ENCODE measurements around the gene KLRG1. TPM values are rescaled to one million over a fixed set of nuclear protein-coding genes. Genes with fewer than 3 reads are reported as not detected.

The KLRG1 gene
- total and polyA plus RNA-seq, 5 donors from 2014 or later, result 4.8 to 22.2 (median 16.5) TPM

DNA sequence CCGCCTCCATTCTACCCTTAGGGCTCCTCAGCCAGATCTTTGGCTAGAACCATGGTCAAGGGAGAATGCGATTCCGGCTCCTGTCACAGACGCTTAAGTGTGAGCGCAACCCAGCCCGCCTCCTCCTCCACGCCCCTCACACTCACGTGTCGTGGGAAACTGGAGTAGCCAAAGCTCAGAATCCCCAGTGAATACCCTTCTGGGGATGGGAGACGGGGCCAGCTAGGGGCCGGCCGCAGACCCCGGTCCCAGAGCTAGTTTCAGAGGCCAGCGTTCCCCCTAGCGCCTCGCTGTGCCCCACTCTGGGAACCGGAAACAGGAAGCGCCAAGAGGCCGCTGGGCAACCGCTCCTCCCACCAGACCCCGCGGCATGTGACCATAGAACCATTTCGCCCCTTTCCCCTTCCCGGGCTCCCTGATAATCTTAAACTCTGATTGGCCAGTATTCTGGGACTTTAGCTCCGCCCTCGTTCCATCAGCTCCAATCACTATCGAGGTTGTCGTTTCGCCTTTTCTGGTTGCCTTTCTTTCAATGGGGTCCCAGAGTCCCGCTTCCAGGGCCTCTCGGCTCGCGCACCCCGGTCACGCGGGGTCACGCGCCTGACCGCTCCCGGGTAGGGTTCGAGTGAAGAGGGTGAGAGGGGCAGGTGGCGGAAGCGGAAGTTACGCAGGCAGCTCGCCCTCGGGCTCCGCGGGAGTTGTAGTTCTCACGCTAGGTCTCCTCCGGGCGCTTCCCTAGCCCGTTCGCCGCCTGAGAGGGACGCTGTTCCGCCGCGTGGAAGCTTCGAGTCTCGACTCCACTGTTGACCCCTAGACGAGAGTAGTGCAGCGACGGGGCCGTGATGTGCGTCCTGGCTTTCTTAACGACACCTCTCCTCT, 39.8 kb upstream of the KLRG1 start, which contains the start of gene M6PR:
Gene M6PR, minus strand, starts transcription at position 304 of the 879 bp plus-strand sequence. CDS start 3,241 bp downstream, outside the sequence.
- DNase-seq, result peak; percentile 83 to 96 (median 88)
- Mint-ChIP-seq H3K36me3 (peaks cover 16% of the 10 kb centered on the region), H3K4me1 (peaks cover 31 to 74% (median 62%) of the 10 kb centered on the region in 4 donors), H3K9me3 (peaks cover 0 to 8% (median 0%) of the 10 kb centered on the region in 7 donors), H3K27me3 (no peaks in the 10 kb centered on the region), H3K27ac (peak within 1 kb of the TSS; percentile 93 to 98 (median 94)), H3K4me3 (peak within 1 kb of the TSS; percentile 92 to 97 (median 95))
- Histone ChIP-seq H3K4me3 (ENCODE audit: low read depth, low read length) (peak within 1 kb of the TSS; percentile 100), H3K9me3 (ENCODE audit: control insufficient read depth in 2 of 2, low read length in 2 of 2) (no peaks in the 10 kb centered on the region), H3K27ac (ENCODE audit: insufficient read depth, low read length, poor library complexity, severe bottlenecking) (peak within 1 kb of the TSS; percentile 98), H3K4me1 (ENCODE audit: control insufficient read depth, insufficient read depth, low read length, poor library complexity, severe bottlenecking) (peaks cover 67% of the 10 kb centered on the region), H3K36me3 (ENCODE audit: control insufficient read depth, insufficient read depth, low read length) (peaks cover 18% of the 10 kb centered on the region), H3K27me3 (ENCODE audit: control insufficient read depth, insufficient read depth, low read length) (no peaks in the 10 kb centered on the region)
- peak; percentile 82 to 83 for ATAC-seq (ENCODE audit: low read depth in 2 of 2)

DNA sequence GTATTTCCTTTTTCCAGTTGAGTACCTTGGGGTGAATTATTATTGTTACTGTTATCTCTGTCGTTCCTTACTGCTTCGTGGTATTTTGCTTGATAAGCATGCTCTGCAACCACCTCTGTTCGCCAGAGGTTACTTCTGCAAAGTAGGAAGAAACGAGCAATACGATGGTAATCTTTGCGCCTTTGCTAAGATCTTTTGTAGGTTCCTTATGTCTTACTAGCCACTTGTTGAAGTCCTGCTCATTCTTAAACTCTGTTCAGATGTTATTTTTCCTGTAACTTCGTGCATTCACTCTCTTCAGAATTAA, 39.2 kb upstream of the KLRG1 start:
- peak overlapping the region; percentile 100 for H3K4me3 ChIP-seq (ENCODE audit: low read depth, low read length)
- H3K36me3 ChIP-seq (ENCODE audit: control insufficient read depth, insufficient read depth, low read length), result peaks cover 12% of the 10 kb centered on the region
- no peaks in the 10 kb centered on the region for H3K27me3 Mint-ChIP-seq
- H3K27me3 ChIP-seq (ENCODE audit: control insufficient read depth, insufficient read depth, low read length), result no peaks in the 10 kb centered on the region
- H3K4me1 Mint-ChIP-seq, result peaks cover 31 to 78% (median 65%) of the 10 kb centered on the region in 4 donors
- H3K4me3 Mint-ChIP-seq, result peak overlapping the region; percentile 92 to 97 (median 95)
- ATAC-seq (ENCODE audit: low read depth in 2 of 2) (peak; percentile 24 to 29), DNase-seq (no peak)
- peak overlapping the region; percentile 98 for H3K27ac ChIP-seq (ENCODE audit: insufficient read depth, low read length, poor library complexity, severe bottlenecking)
- peak overlapping the region; percentile 93 to 98 (median 94) for H3K27ac Mint-ChIP-seq
- H3K4me1 ChIP-seq (ENCODE audit: control insufficient read depth, insufficient read depth, low read length, poor library complexity, severe bottlenecking), result peaks cover 73% of the 10 kb centered on the region
- H3K9me3 Mint-ChIP-seq, result peaks cover 0 to 8% (median 0%) of the 10 kb centered on the region in 7 donors
- peaks cover 16% of the 10 kb centered on the region for H3K36me3 Mint-ChIP-seq
- H3K9me3 ChIP-seq (ENCODE audit: control insufficient read depth in 2 of 2, low read length in 2 of 2), result no peaks in the 10 kb centered on the region

GRCh38 chr12:8950702-8951478, 38.5 kb upstream of the KLRG1 start:
- H3K4me1 ChIP-seq (ENCODE audit: control insufficient read depth, insufficient read depth, low read length, poor library complexity, severe bottlenecking), result peaks cover 80% of the 10 kb centered on the region
- DNase-seq, result peak in 2 of 3 donors; percentile 48 to 61
- Mint-ChIP-seq H3K9me3 (peaks cover 0 to 8% (median 0%) of the 10 kb centered on the region in 7 donors), H3K36me3 (peaks cover 16% of the 10 kb centered on the region), H3K27me3 (no peaks in the 10 kb centered on the region), H3K4me3 (peak overlapping the region; percentile 92 to 97 (median 95)), H3K27ac (peak overlapping the region; percentile 93 to 98 (median 94)), H3K4me1 (peaks cover 31 to 80% (median 65%) of the 10 kb centered on the region in 4 donors)
- ATAC-seq (ENCODE audit: low read depth in 2 of 2), result no peak
- peak overlapping the region; percentile 100 for H3K4me3 ChIP-seq (ENCODE audit: low read depth, low read length)
- H3K27ac ChIP-seq (ENCODE audit: insufficient read depth, low read length, poor library complexity, severe bottlenecking), result peak overlapping the region; percentile 98
- no peaks in the 10 kb centered on the region for H3K27me3 ChIP-seq (ENCODE audit: control insufficient read depth, insufficient read depth, low read length)
- H3K36me3 ChIP-seq (ENCODE audit: control insufficient read depth, insufficient read depth, low read length), result peaks cover 5% of the 10 kb centered on the region
- no peaks in the 10 kb centered on the region for H3K9me3 ChIP-seq (ENCODE audit: control insufficient read depth in 2 of 2, low read length in 2 of 2)

GRCh38 chr12:8951744-8952143, 37.6 kb upstream of the KLRG1 start:
- Mint-ChIP-seq H3K36me3 (peaks cover 10% of the 10 kb centered on the region), H3K9me3 (peaks cover 0 to 8% (median 0%) of the 10 kb centered on the region in 7 donors), H3K27ac (peak overlapping the region; percentile 92 to 98 (median 94)), H3K4me1 (peaks cover 24 to 79% (median 57%) of the 10 kb centered on the region in 4 donors), H3K4me3 (peak overlapping the region; percentile 92 to 97 (median 95)), H3K27me3 (no peaks in the 10 kb centered on the region)
- no peak for ATAC-seq (ENCODE audit: low read depth in 2 of 2)
- H3K27me3 ChIP-seq (ENCODE audit: control insufficient read depth, insufficient read depth, low read length), result no peaks in the 10 kb centered on the region
- DNase-seq, result peak in 2 of 3 donors; percentile 18 to 72
- no peaks in the 10 kb centered on the region for H3K36me3 ChIP-seq (ENCODE audit: control insufficient read depth, insufficient read depth, low read length)
- peaks cover 84% of the 10 kb centered on the region for H3K4me1 ChIP-seq (ENCODE audit: control insufficient read depth, insufficient read depth, low read length, poor library complexity, severe bottlenecking)
- H3K4me3 ChIP-seq (ENCODE audit: low read depth, low read length), result peak overlapping the region; percentile 100
- H3K27ac ChIP-seq (ENCODE audit: insufficient read depth, low read length, poor library complexity, severe bottlenecking), result peak overlapping the region; percentile 98
- H3K9me3 ChIP-seq (ENCODE audit: control insufficient read depth in 2 of 2, low read length in 2 of 2), result no peaks in the 10 kb centered on the region

DNA sequence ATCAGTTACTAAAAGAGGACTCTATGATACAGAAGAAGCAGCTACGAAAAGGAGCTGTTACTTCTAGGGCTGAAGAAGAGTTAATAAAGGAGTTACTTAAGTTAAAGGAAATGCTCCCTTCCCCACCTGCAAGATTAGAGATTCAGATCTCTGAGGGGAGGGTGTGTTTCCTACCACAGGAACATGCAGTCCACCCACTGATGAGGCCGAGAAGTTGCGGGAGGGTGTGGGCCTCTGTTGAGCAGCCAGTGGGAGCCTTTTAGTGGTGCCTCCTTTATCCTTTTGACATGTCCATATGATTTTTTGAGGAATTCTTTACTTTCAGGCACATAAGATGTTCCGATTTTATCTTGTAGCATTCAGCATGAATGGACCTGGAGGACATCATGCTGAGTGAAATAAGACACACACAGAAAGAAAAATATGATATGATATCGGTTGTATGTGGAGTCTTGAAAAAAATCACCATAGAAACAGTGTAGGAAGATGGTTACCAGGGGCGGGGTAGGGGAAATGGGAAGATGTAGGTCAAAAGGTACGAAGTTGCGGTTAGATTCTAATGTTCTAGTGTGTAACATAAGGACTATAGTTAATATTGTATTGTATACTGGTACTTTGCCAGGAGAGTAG, 35.5 kb upstream of the KLRG1 start:
- Histone ChIP-seq H3K36me3 (ENCODE audit: control insufficient read depth, insufficient read depth, low read length) (no peaks in the 10 kb centered on the region), H3K4me1 (ENCODE audit: control insufficient read depth, insufficient read depth, low read length, poor library complexity, severe bottlenecking) (peaks cover 64% of the 10 kb centered on the region), H3K9me3 (ENCODE audit: control insufficient read depth in 2 of 2, low read length in 2 of 2) (no peaks in the 10 kb centered on the region), H3K4me3 (ENCODE audit: low read depth, low read length) (peak overlapping the region; percentile 64), H3K27ac (ENCODE audit: insufficient read depth, low read length, poor library complexity, severe bottlenecking) (peak overlapping the region; percentile 98), H3K27me3 (ENCODE audit: control insufficient read depth, insufficient read depth, low read length) (no peaks in the 10 kb centered on the region)
- Mint-ChIP-seq H3K27me3 (no peaks in the 10 kb centered on the region), H3K4me3 (peak overlapping the region; percentile 65 to 97 (median 85)), H3K27ac (peak overlapping the region; percentile 94 to 99 (median 96)), H3K4me1 (peaks cover 20 to 80% (median 55%) of the 10 kb centered on the region in 4 donors), H3K36me3 (peaks cover 13% of the 10 kb centered on the region), H3K9me3 (peaks cover 0 to 8% (median 0%) of the 10 kb centered on the region in 7 donors)
- peak; percentile 42 to 76 (median 67) for DNase-seq
- ATAC-seq (ENCODE audit: low read depth in 2 of 2), result no peak

- no peak overlapping the region for H3K4me3 ChIP-seq (ENCODE audit: low read depth, low read length)
- Mint-ChIP-seq H3K4me3 (peak overlapping the region in 2 of 4 donors; percentile 64 to 70), H3K27ac (peak overlapping the region in 2 of 3 donors; percentile 48 to 94), H3K9me3 (peaks cover 0 to 8% (median 0%) of the 10 kb centered on the region in 7 donors), H3K4me1 (peaks cover 26 to 95% (median 70%) of the 10 kb centered on the region in 4 donors), H3K36me3 (peaks cover 14% of the 10 kb centered on the region), H3K27me3 (no peaks in the 10 kb centered on the region)
- no peaks in the 10 kb centered on the region for H3K27me3 ChIP-seq (ENCODE audit: control insufficient read depth, insufficient read depth, low read length)
- H3K4me1 ChIP-seq (ENCODE audit: control insufficient read depth, insufficient read depth, low read length, poor library complexity, severe bottlenecking), result peaks cover 72% of the 10 kb centered on the region
- no peaks in the 10 kb centered on the region for H3K9me3 ChIP-seq (ENCODE audit: control insufficient read depth in 2 of 2, low read length in 2 of 2)
- peak overlapping the region; percentile 98 for H3K27ac ChIP-seq (ENCODE audit: insufficient read depth, low read length, poor library complexity, severe bottlenecking)
- DNase-seq, result no peak
- ATAC-seq (ENCODE audit: low read depth in 2 of 2), result no peak
- H3K36me3 ChIP-seq (ENCODE audit: control insufficient read depth, insufficient read depth, low read length), result no peaks in the 10 kb centered on the region
Observed at GRCh38 chr12:8956073-8956472, 33.3 kb upstream of the KLRG1 start.

GRCh38 chr12:8956772-8957171, 32.6 kb upstream of the KLRG1 start:
- Histone ChIP-seq H3K4me3 (ENCODE audit: low read depth, low read length) (no peak overlapping the region), H3K36me3 (ENCODE audit: control insufficient read depth, insufficient read depth, low read length) (no peaks in the 10 kb centered on the region), H3K27ac (ENCODE audit: insufficient read depth, low read length, poor library complexity, severe bottlenecking) (no peak overlapping the region), H3K27me3 (ENCODE audit: control insufficient read depth, insufficient read depth, low read length) (no peaks in the 10 kb centered on the region), H3K9me3 (ENCODE audit: control insufficient read depth in 2 of 2, low read length in 2 of 2) (no peaks in the 10 kb centered on the region), H3K4me1 (ENCODE audit: control insufficient read depth, insufficient read depth, low read length, poor library complexity, severe bottlenecking) (peaks cover 65% of the 10 kb centered on the region)
- peaks cover 14% of the 10 kb centered on the region for H3K36me3 Mint-ChIP-seq
- peak overlapping the region; percentile 8 to 94 (median 48) for H3K27ac Mint-ChIP-seq
- peak overlapping the region in 3 of 4 donors; percentile 55 to 70 (median 64) for H3K4me3 Mint-ChIP-seq
- H3K27me3 Mint-ChIP-seq, result no peaks in the 10 kb centered on the region
- peaks cover 24 to 92% (median 66%) of the 10 kb centered on the region in 4 donors for H3K4me1 Mint-ChIP-seq
- peaks cover 0 to 8% (median 0%) of the 10 kb centered on the region in 7 donors for H3K9me3 Mint-ChIP-seq
- ATAC-seq (ENCODE audit: low read depth in 2 of 2) (no peak), DNase-seq (no peak)

Measured in CD4-positive, CD25-positive, alpha-beta regulatory T cell (primary cell).